ENCODE data around the gene GJA1. TPM values are rescaled to one million over a fixed set of nuclear protein-coding genes. Genes with fewer than 3 reads are reported as not detected.
"Not testable (repeated sequence)": the region's sequence is repeated elsewhere in the genome, so short reads cannot be mapped to it uniquely, and the experiment has no call there.

GJA1 gene
- polyA plus RNA-seq, 3 donors = not detected

DNA sequence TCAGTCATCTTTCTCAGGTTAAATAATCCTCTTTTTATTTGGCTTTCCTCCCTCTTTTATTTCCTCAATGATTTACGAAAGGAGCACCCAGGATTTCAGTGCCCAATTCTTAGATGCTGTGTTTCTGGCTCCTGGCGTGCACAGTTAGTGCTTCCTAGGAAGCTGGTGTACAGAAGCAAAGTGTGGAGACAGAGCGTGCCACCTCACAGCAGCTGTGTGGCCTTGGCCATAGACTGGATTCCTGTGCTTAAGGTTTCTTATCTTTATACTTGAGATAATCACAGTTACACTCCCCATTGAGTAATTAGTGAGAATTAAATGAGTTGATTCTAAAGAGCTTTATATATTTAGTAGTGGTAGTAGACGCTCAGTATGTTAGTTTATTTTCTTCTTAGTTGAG, 39.7 kb upstream of the GJA1 start:
- no peaks in the 10 kb centered on the region for H3K9me3 ChIP-seq (replicated peaks in 1 of 2; ENCODE audit: control insufficient read depth in 1 of 2, insufficient read depth in 1 of 2, low read length in 2 of 2)
- H3K4me2 ChIP-seq (replicated peaks; ENCODE audit: extremely low read depth, low read length, poor library complexity, severe bottlenecking) = no peak overlapping the region
- no peaks in the 10 kb centered on the region for H3K4me1 ChIP-seq (ENCODE audit: control insufficient read depth in 1 of 2, insufficient read depth in 2 of 2, low read length in 2 of 2)
- H3K4me3 ChIP-seq (replicated peaks in 1 of 3; ENCODE audit: low read depth in 2 of 3, low read length in 3 of 3) = no peak overlapping the region
- H2AFZ ChIP-seq (ENCODE audit: insufficient read depth, low read depth, low read length, poor library complexity, severe bottlenecking) = no peak overlapping the region
- H3K36me3 ChIP-seq (replicated peaks in 1 of 2; ENCODE audit: control insufficient read depth in 1 of 2, insufficient read depth in 2 of 2, low read length in 2 of 2) = no peaks in the 10 kb centered on the region
- Mint-ChIP-seq H3K4me1 (no peaks in the 10 kb centered on the region), H3K27me3 (ENCODE audit: low read depth in 3 of 3) (peaks cover 0 to 1% (median 0%) of the 10 kb centered on the region in 3 donors), H3K4me3 (no peak overlapping the region), H3K36me3 (no peaks in the 10 kb centered on the region), H3K27ac (no peak overlapping the region), H3K9me3 (peaks cover 0 to 2% (median 0%) of the 10 kb centered on the region in 7 donors)
- WGBS (ENCODE audit: insufficient coverage) = 94% methylated on average over 3 of the region's 4 CpGs
- DNase-seq = no peak
- intact Hi-C loops (cut with micrococcal nuclease) = no loop called here
- no peaks in the 10 kb centered on the region for H4K20me1 ChIP-seq (ENCODE audit: insufficient read depth, low read length)
- no peak overlapping the region for H3K9ac ChIP-seq (ENCODE audit: insufficient read depth, low read length, poor library complexity, severe bottlenecking)
- TF ChIP-seq, protein P1, sequence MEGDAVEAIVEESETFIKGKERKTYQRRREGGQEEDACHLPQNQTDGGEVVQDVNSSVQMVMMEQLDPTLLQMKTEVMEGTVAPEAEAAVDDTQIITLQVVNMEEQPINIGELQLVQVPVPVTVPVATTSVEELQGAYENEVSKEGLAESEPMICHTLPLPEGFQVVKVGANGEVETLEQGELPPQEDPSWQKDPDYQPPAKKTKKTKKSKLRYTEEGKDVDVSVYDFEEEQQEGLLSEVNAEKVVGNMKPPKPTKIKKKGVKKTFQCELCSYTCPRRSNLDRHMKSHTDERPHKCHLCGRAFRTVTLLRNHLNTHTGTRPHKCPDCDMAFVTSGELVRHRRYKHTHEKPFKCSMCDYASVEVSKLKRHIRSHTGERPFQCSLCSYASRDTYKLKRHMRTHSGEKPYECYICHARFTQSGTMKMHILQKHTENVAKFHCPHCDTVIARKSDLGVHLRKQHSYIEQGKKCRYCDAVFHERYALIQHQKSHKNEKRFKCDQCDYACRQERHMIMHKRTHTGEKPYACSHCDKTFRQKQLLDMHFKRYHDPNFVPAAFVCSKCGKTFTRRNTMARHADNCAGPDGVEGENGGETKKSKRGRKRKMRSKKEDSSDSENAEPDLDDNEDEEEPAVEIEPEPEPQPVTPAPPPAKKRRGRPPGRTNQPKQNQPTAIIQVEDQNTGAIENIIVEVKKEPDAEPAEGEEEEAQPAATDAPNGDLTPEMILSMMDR (IDR thresholded peaks at IDR 0.05) = no peak
- H3K79me2 ChIP-seq (ENCODE audit: insufficient read depth, low read length) = no peaks in the 10 kb centered on the region
- no peaks in the 10 kb centered on the region for H3K27me3 ChIP-seq (ENCODE audit: control insufficient read depth in 2 of 2, insufficient read depth in 2 of 2, low read length in 2 of 2)
- no peak overlapping the region for H3K27ac ChIP-seq (ENCODE audit: low read depth in 1 of 2, low read length in 2 of 2)

DNA sequence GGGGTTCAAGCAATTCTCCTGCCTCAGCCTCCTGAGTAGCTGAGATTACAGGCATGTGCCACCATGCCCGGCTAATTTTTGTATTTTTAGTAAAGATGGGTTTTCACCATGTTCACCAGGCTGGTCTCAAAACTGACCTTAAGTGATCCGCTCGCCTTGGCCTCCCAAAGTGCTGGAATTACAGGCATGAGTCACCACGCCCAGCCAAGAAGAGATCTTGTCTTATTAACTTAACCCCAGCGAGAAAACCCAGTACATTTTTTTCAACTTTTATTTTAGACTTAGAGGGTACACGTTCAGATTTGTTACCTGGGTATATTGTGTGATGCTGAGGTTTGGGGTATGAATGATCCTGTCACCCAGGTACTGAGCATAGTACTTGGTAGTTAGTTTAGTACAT, 38.3 kb upstream of the GJA1 start:
- H2AFZ ChIP-seq (ENCODE audit: insufficient read depth, low read depth, low read length, poor library complexity, severe bottlenecking); H3K79me2 ChIP-seq (ENCODE audit: insufficient read depth, low read length); DNase-seq; H4K20me1 ChIP-seq (ENCODE audit: insufficient read depth, low read length); H3K27ac Mint-ChIP-seq; H3K9ac ChIP-seq (ENCODE audit: insufficient read depth, low read length, poor library complexity, severe bottlenecking); H3K4me3 ChIP-seq (replicated peaks in 1 of 3; ENCODE audit: low read depth in 2 of 3, low read length in 3 of 3); H3K4me1 Mint-ChIP-seq; H3K4me3 Mint-ChIP-seq; H3K4me1 ChIP-seq (ENCODE audit: control insufficient read depth in 1 of 2, insufficient read depth in 2 of 2, low read length in 2 of 2); intact Hi-C loops (cut with micrococcal nuclease); H3K27ac ChIP-seq (ENCODE audit: low read depth in 1 of 2, low read length in 2 of 2); H3K36me3 ChIP-seq (replicated peaks in 1 of 2; ENCODE audit: control insufficient read depth in 1 of 2, insufficient read depth in 2 of 2, low read length in 2 of 2); H3K27me3 Mint-ChIP-seq (ENCODE audit: low read depth in 3 of 3); H3K36me3 Mint-ChIP-seq; H3K9me3 ChIP-seq (replicated peaks in 1 of 2; ENCODE audit: control insufficient read depth in 1 of 2, insufficient read depth in 1 of 2, low read length in 2 of 2); H3K9me3 Mint-ChIP-seq; H3K4me2 ChIP-seq (replicated peaks; ENCODE audit: extremely low read depth, low read length, poor library complexity, severe bottlenecking); H3K27me3 ChIP-seq (ENCODE audit: control insufficient read depth in 2 of 2, insufficient read depth in 2 of 2, low read length in 2 of 2): not testable (repeated sequence)
- 94% methylated on average over 3 of the region's 6 CpGs for WGBS (ENCODE audit: insufficient coverage)
